Duodenal mucosa (tissue), 2 donors: Measurements from ENCODE around the gene ADH1A.

ENCODE experiments used
- H3K27ac ChIP-seq: one replicate; pipeline ENCODE4 v1.7.0; 2013; ENCODE audit warnings: low read depth, low read length
- H3K27me3 ChIP-seq, 2 donors: one replicate each; pipeline ENCODE4 v1.7.0; 2013; ENCODE audit warnings: low read length in 2 of 2, control low read depth in 1 of 2; ENCODE audit not compliant: insufficient read depth in 2 of 2, control insufficient read depth in 1 of 2
- H3K36me3 ChIP-seq, 2 donors: one replicate each; pipeline ENCODE4 v1.7.0; 2013; ENCODE audit warnings: low read length in 2 of 2, control low read depth in 1 of 2; ENCODE audit not compliant: insufficient read depth in 2 of 2, control insufficient read depth in 1 of 2
- H3K4me1 ChIP-seq, 2 donors: one replicate each; pipeline ENCODE4 v1.7.0; 2013; ENCODE audit warnings: low read length in 2 of 2, control low read depth in 1 of 2; ENCODE audit not compliant: insufficient read depth in 2 of 2, control insufficient read depth in 1 of 2
- H3K4me3 ChIP-seq, 2 donors: one replicate each; pipeline ENCODE4 v1.7.0; 2013; ENCODE audit warnings: low read length in 2 of 2, low read depth in 1 of 2
- H3K9ac ChIP-seq, 2 donors: one replicate each; pipeline ENCODE4 v1.7.0; 2013; ENCODE audit warnings: low read length in 2 of 2, low read depth in 1 of 2
- H3K9me3 ChIP-seq, 2 donors: one replicate each; pipeline ENCODE4 v1.7.0; 2013; ENCODE audit warnings: low read length in 2 of 2, control low read depth in 1 of 2; ENCODE audit not compliant: control insufficient read depth in 1 of 2

ADH1A gene

GRCh38 chr4:99282731-99283130, 8.1 kb downstream of the ADH1A start:
- Histone ChIP-seq H3K9me3 (no peaks in the 10 kb centered on the region), H3K27ac (no peak overlapping the region), H3K9ac (no peak overlapping the region), H3K36me3 (no peaks in the 10 kb centered on the region), H3K27me3 (no peaks in the 10 kb centered on the region), H3K4me1 (no peaks in the 10 kb centered on the region), H3K4me3 (no peak overlapping the region)

DNA sequence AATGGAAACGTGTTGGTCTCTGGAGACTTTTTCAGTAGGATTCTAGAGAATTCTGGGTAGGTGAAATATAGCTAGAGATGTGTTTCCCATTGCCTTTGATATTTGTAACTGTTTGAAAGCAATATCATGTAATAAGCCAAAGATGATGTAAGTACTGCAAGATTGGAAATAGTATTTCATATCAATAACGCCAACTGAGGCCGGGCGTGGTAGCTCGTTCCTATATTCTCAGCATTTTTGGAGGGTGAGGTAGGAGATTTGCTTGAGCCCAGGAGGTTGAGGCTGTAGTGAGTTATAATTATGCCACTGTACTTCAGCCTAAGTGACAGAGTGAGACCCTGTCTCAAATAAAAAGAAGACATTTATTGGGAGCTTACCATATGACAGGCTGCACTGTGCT, 9.5 kb downstream of the ADH1A start:
- Histone ChIP-seq H3K36me3 (no peaks in the 10 kb centered on the region), H3K27me3 (no peaks in the 10 kb centered on the region), H3K4me3 (no peak overlapping the region), H3K4me1 (no peaks in the 10 kb centered on the region), H3K9me3 (no peaks in the 10 kb centered on the region), H3K27ac (no peak overlapping the region), H3K9ac (no peak overlapping the region)

GRCh38 chr4:99276417-99276816, 14.4 kb downstream of the ADH1A start:
- Histone ChIP-seq H3K27me3 (no peaks in the 10 kb centered on the region), H3K27ac (no peak overlapping the region), H3K9ac (no peak overlapping the region)

DNA sequence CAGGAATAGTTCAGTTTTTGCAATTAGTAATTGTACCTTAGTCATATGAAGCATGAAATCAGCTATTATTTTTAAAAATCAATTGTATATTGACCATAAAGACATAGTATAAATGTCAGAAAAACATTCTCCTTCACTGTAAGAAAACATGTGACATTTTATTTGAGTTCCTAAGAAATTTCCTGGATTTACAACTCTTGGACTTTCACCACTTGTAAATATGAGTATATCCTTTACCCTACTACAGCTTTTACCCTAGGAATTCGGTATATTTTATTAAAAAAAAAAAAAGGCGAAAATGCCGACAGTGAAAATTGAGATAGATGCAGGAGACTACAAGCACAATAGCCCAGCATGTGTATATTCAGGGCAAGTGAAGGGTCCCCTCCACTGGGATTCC, 14.9 kb downstream of the ADH1A start:
- no peaks in the 10 kb centered on the region for H3K4me1 ChIP-seq
- no peaks in the 10 kb centered on the region for H3K9me3 ChIP-seq
- no peak overlapping the region for H3K4me3 ChIP-seq
- no peaks in the 10 kb centered on the region for H3K36me3 ChIP-seq
- H3K27ac ChIP-seq = no peak overlapping the region
- no peaks in the 10 kb centered on the region for H3K27me3 ChIP-seq
- no peak overlapping the region for H3K9ac ChIP-seq

More at GRCh38 chr4:99276417-99276816, 14.4 kb downstream of the ADH1A start:
- Histone ChIP-seq H3K9me3 (no peaks in the 10 kb centered on the region), H3K36me3 (no peaks in the 10 kb centered on the region), H3K4me3 (no peak overlapping the region), H3K4me1 (no peaks in the 10 kb centered on the region)

DNA sequence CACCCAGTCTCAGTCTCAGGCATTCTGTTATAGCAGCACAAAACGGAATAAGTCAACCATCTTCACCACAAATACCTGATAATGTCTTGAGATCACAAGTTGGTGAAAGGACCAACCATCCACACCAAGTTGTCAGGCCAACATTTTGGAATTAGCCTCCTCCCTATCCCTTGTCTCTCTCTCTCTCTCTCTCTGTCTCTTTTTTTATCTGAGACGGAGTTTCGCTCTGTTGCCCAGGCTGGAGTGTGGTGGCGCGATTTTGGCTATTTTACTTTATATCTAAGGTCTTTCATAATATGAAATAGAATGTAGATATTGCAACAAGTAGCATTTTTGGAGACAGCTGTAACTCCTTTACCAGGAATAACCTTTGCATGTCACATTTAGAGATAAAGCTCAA, 15.7 kb downstream of the ADH1A start:
- no peaks in the 10 kb centered on the region for H3K27me3 ChIP-seq
- no peaks in the 10 kb centered on the region for H3K36me3 ChIP-seq
- H3K4me1 ChIP-seq = no peaks in the 10 kb centered on the region
- H3K4me3 ChIP-seq = no peak overlapping the region
- H3K27ac ChIP-seq = no peak overlapping the region
- H3K9me3 ChIP-seq = no peaks in the 10 kb centered on the region
- no peak overlapping the region for H3K9ac ChIP-seq

DNA sequence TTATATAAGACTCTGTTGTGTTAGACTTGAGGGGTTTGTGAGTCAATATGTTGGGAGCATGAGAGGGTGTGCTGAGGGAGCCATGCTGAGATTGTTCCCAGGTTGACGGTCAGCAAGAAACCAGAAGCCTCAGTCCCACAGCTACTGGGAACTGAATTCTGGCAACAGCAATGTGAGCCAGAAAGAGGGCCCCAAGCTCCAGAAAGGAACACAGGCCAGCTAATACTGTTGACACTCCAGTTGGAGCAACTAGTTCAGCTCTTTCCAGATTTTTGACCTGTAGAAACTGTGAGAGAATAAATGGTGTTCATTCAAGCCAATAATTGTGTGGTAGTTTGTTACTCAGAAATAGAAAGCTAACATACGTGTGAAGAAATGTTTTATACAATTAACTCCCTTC, 17.1 kb downstream of the ADH1A start:
- Histone ChIP-seq H3K4me1 (no peaks in the 10 kb centered on the region), H3K27ac (no peak overlapping the region), H3K4me3 (no peak overlapping the region)

DNA sequence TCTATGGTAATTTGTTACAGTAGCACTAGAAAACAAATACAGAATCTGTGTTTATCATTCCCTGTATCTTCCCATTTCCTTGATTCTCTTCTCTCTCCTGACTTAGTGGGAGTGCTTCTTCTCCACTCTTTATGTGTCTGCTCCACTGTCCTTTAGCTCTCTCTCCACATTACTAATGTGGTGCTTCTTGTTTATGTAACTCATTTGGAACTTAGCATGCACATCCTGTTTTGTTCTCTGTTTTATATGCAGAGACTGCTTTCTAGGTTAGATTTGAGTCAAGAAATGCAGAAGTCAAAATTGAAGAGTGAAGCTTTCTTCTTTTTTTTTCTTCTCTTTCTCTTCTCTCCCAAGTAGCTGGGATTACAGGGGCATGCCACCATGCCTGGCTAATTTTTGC, 25.9 kb downstream of the ADH1A start:
- no peaks in the 10 kb centered on the region for H3K27me3 ChIP-seq
- no peaks in the 10 kb centered on the region for H3K9me3 ChIP-seq
- no peak overlapping the region for H3K27ac ChIP-seq
- no peak overlapping the region for H3K9ac ChIP-seq
- no peak overlapping the region for H3K4me3 ChIP-seq
- no peaks in the 10 kb centered on the region for H3K4me1 ChIP-seq
- no peaks in the 10 kb centered on the region for H3K36me3 ChIP-seq

More for the DNA sequence above, 17.1 kb downstream of the ADH1A start:
- no peaks in the 10 kb centered on the region for H3K36me3 ChIP-seq
- no peak overlapping the region for H3K9ac ChIP-seq
- H3K27me3 ChIP-seq = no peaks in the 10 kb centered on the region
- H3K9me3 ChIP-seq = no peaks in the 10 kb centered on the region

- no peak overlapping the region for H3K4me3 ChIP-seq
These were observed 38.0 kb downstream of the ADH1A start for GRCh38 chr4:99252746-99253145.

DNA sequence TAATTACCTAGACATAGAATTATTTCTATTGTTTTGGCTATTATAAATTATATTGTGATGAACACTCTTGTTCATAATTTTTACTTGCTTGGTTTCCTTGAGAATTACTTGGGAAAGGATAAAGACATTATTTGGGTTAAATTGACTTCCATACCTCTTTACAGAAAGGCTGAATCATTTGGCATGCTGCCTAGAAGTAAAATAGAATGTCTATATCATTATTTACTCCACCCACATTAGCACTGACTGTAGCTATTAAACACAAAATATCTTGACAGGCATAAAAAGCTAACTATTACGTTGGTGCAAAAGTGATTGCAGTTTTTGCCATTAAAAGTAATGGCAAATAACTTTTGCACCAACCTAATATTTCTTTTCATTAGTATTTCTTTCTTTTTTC, 42.1 kb downstream of the ADH1A start:
- no peaks in the 10 kb centered on the region for H3K27me3 ChIP-seq
- no peak overlapping the region for H3K4me3 ChIP-seq
- H3K9me3 ChIP-seq = peaks cover 0 to 6% of the 10 kb centered on the region in 2 donors
- no peaks in the 10 kb centered on the region for H3K4me1 ChIP-seq
- no peak overlapping the region for H3K27ac ChIP-seq
- no peaks in the 10 kb centered on the region for H3K36me3 ChIP-seq
- no peak overlapping the region for H3K9ac ChIP-seq

More at GRCh38 chr4:99252746-99253145, 38.0 kb downstream of the ADH1A start:
- no peaks in the 10 kb centered on the region for H3K27me3 ChIP-seq
- H3K9me3 ChIP-seq = no peaks in the 10 kb centered on the region
- no peaks in the 10 kb centered on the region for H3K36me3 ChIP-seq
- H3K9ac ChIP-seq = no peak overlapping the region
- no peak overlapping the region for H3K27ac ChIP-seq
- no peaks in the 10 kb centered on the region for H3K4me1 ChIP-seq

- Histone ChIP-seq H3K27ac (no peak overlapping the region), H3K9me3 (peaks cover 0 to 4% of the 10 kb centered on the region in 2 donors), H3K4me3 (no peak overlapping the region), H3K9ac (no peak overlapping the region), H3K27me3 (no peaks in the 10 kb centered on the region), H3K4me1 (no peaks in the 10 kb centered on the region), H3K36me3 (no peaks in the 10 kb centered on the region)
These were observed 54.8 kb downstream of the ADH1A start for GRCh38 chr4:99235955-99236354.
